NK-92 treated with Interleukin-12 subunit alpha and Interleukin-12 subunit beta, amount 100 ng/mL, for 24 hours (cell line): ENCODE data around the gene LIN54.
"Not testable (repeated sequence)": the region's sequence is repeated elsewhere in the genome, so short reads cannot be mapped to it uniquely, and the experiment has no call there.

Source experiments
- DNase-seq: peaks from one replicate; lab custom pipeline; 2025; lab: John Stamatoyannopoulos, UW

The LIN54 gene

DNA sequence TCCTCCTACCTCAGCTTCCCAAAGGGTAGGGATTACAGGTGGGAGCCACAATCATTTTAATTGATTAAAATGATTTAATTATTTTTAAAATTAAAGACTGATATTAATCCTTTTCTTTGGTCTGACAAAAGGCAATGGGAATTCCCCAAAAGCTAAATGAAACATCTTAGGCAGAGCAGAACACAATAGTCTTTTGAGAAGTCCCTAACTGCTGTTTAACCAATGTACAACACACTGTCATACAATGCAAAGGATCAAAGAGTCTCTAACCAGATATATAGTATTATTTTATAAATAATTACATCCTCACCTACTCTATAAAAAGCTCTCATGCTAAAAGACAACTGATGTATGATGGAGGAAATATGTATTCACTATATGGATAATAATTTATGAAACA, 63.1 kb downstream of the LIN54 start:
- DNase-seq, result no peak

- no peak for DNase-seq
Observed at GRCh38 chr4:82939414-82939813, 71.2 kb downstream of the LIN54 start.

GRCh38 chr4:82934441-82934840, 76.2 kb downstream of the LIN54 start:
- no peak for DNase-seq

GRCh38 chr4:82930848-82931755, 79.5 kb downstream of the LIN54 start:
- no peak for DNase-seq

DNA sequence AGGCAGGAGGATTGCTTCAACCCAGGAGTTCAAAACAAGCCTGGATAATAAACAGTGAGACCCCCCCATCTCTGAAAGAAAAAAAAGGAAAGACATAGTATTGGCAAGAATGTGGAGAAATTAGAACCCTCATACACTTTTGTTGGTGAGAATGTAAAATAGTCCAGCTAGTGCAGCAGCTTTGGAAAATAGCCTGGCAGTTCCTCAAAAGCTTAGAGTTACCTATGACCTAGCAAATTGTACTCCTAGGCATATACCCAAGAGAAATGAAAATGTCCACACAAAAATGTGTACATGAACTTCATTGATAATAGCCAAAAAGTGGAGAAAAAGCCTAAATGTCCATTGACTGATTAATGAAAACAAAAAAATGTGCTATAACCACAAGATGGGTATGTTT, 88.8 kb downstream of the LIN54 start:
- DNase-seq, result no peak

GRCh38 chr4:82919386-82919785, 91.2 kb downstream of the LIN54 start:
- DNase-seq, result no peak

GRCh38 chr4:82918091-82918490, 92.5 kb downstream of the LIN54 start:
- DNase-seq, result no peak

GRCh38 chr4:82913968-82914367, 96.7 kb downstream of the LIN54 start:
- not testable (repeated sequence) for DNase-seq

- no peak for DNase-seq
Observed at GRCh38 chr4:82913305-82913704, 97.3 kb downstream of the LIN54 start.

GRCh38 chr4:82909326-82909725, 101.3 kb downstream of the LIN54 start:
- DNase-seq, result no peak

DNA sequence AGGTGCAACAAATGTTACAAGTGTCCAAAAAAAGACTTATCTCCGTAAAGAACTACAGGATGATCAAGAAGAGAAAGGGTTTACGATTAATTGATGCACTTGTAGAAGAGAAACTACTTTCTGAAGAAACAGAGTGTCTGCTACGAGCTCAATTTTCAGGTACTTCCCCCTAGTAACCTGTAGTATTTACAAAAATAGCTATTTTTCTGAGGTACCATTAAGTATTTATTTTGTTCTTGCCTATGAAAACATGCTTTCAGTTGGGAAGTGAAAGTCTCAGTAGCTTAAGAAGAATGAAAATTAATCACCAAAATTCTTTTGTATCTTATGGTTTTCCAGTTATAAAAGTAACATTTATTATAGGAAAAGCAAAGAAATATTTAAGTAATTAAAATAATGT, 104.2 kb downstream of the LIN54 start:
- DNase-seq, result no peak

- peak; percentile 6 for DNase-seq
Observed at GRCh38 chr4:82905205-82905604, 105.4 kb downstream of the LIN54 start.

DNA sequence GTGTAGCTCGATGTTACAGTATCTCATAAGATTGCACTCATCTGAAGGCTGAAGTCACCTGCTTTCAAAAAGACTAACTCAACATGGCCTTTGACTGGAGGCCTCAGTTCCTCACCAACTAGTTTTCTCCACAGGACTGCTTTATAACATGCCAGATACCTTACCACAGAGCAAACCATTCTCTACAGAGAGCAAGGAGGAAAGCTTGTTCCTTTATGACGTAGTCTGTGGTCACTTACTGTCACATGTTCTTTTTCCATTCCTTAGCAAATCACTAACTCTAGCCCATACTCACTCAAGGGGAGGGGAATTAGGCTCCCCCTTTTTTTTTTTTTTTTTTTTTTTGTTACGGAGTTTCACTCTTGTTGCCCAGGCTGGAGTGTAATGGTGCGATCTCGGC, 106.9 kb downstream of the LIN54 start:
- DNase-seq, result no peak

- DNase-seq, result no peak
Observed at GRCh38 chr4:82901183-82901718, 109.4 kb downstream of the LIN54 start.

- DNase-seq, result peak; percentile 95
Observed at GRCh38 chr4:82900411-82901182, 110.0 kb downstream of the LIN54 start, which contains the start of gene THAP9. THAP9 (plus strand) TSS chr4:82900735; CDS start chr4:82900803, 68 bp downstream.

DNA sequence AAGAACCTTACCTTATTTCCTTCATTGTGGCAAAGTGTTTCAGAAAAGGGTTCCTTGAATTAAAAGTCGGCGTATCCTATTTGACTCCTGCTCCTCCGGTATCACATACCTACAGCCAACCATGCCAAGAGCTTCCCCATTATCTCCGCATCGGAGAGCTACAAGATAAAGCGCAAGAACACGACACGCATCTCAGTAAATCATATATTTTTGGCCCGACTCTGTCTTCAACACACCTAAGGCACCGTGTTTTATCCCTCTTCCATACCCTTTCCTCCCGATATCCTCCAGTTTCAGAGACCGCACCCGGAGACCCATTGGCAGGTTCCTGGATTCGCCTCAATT, 110.6 kb downstream of the LIN54 start:
- DNase-seq, result no peak

DNA sequence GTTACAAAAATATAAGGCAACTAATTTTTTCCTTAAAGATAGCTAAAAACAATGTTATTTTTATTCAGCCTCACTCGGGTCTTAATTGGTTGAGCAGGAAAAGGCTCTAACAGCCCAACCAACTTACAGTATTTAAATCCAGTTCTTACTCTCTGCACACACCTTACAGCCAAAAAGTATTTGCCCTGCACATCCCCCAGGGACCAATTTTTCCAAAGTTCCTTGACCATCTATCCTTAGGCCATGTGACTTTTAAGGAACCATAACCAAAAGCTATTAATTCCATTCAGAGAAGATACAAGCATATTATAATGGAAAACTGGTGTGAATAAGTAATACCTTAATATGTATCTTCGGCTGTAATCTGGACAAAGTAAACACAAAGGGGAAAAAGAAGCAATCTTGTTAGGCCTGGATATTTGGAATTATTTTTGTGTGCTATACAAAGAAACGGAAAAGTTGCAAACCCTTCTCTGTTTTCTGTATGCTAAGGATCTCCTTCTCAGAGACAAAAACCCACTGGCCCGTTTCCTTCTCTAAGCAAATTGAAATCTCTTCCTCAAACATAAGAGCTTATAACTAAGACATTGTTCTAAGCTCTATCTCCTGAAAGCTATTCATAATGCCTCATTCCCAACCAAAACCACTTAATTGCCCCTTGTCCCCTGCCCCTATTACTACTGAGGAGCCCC, 111.1 kb downstream of the LIN54 start:
- DNase-seq, result no peak

DNA sequence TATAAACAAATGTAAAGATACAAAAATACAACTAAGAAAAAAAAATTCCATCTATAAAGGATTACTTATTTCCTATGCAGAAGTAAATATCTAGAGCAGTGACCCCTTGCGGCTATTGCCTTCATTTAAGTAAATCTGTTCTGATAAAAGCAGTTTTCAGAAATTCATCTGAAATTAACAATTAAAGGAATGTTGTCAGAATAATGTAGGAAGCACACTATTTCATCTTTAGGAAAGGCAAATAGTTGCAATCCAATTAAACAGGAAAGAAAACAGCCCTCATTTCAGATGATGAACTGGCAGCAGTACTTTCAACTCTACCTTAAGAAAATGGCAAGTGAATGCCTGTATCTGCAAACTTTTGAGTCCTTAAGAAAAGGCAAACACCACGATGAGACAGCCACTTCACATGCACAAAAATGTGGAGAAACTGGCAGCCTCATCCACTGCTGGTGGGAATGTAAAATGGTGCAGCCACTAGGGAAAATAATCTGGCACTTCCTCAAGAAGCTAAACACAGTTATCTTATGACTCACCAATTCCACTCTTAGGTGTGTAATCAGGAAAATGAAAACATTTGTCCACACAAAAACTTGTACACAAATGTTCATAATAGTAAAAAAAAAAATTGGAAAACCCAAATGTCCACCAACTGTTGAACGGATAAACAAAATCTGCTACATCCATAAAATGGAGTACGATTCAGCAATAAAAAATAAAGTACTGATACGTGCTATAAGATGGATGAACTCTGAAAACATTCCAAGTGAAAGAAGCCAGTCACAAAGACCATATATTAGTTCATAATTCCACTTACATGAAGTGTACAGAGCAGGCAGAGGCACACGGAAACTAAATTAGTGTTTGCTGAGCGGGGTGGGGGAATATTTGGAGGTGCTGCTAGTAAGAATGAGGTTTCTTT, 112.0 kb downstream of the LIN54 start:
- no peak for DNase-seq

DNA sequence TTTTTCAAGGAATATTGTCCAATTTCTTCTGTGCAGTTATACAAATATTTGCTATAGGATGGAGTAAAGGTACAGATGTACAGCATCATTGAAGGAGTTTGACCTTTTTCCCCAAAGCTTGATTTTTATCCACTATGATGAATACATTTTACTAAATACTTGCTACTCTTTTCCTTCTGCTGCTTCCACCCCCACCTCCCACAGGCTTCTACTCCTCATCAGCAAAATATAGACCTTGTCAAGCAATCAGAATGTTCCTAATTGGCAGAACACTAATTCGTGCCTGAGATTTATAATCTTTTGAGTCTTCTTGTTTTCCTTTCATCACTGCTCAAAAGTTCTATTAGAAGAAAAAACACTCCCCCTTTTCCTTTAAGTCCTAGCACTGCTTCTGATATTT, 113.9 kb downstream of the LIN54 start:
- DNase-seq, result no peak

- no peak for DNase-seq
Observed at GRCh38 chr4:82893942-82894341, 116.7 kb downstream of the LIN54 start.

GRCh38 chr4:82892467-82892802, 118.2 kb downstream of the LIN54 start:
- DNase-seq, result no peak
